Measurements from ENCODE around the gene FRYL.

- TF ChIP-seq, protein P1, sequence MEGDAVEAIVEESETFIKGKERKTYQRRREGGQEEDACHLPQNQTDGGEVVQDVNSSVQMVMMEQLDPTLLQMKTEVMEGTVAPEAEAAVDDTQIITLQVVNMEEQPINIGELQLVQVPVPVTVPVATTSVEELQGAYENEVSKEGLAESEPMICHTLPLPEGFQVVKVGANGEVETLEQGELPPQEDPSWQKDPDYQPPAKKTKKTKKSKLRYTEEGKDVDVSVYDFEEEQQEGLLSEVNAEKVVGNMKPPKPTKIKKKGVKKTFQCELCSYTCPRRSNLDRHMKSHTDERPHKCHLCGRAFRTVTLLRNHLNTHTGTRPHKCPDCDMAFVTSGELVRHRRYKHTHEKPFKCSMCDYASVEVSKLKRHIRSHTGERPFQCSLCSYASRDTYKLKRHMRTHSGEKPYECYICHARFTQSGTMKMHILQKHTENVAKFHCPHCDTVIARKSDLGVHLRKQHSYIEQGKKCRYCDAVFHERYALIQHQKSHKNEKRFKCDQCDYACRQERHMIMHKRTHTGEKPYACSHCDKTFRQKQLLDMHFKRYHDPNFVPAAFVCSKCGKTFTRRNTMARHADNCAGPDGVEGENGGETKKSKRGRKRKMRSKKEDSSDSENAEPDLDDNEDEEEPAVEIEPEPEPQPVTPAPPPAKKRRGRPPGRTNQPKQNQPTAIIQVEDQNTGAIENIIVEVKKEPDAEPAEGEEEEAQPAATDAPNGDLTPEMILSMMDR (IDR thresholded peaks at IDR 0.05) = no peak
- TF ChIP-seq POLR2A (IDR thresholded peaks at IDR 0.05) = no peak
Measured at GRCh38 chr4:48766131-48766792, 13.8 kb downstream of the FRYL start.

Data from right lobe of liver (tissue), 4 donors.